ENCODE data around the gene ERI3.

ERI3 gene

DNA sequence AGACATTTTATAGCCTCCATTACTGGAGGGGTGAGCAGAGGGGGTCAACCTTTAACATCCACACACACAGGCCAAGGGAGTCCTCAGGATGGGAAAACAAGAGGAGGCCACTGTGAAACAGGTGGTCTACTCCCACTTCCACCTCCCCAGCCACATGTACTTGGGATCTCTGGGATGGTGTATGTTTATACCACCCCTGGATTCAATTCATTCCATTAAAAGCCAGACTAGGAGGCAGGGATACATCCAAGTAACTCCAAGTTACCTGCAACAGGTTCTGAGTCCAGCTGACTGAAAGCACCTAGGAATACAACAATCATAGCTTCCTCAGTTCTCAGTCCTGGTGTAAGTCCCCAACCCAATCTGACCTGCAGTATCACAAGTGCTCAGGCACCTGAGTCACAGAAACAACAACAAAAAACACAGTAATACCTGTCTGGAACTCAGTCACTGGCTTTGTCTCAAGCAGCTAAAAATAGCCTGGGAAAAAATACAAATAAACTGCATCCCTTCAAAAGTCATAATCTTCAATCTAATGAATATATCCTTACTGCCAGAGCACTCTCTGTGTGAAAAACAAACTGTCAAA lies 9.8 kb downstream of the ERI3 start:
- POLR2A ChIA-PET (ENCODE audit: low non-redundant PET): no interaction called here

DNA sequence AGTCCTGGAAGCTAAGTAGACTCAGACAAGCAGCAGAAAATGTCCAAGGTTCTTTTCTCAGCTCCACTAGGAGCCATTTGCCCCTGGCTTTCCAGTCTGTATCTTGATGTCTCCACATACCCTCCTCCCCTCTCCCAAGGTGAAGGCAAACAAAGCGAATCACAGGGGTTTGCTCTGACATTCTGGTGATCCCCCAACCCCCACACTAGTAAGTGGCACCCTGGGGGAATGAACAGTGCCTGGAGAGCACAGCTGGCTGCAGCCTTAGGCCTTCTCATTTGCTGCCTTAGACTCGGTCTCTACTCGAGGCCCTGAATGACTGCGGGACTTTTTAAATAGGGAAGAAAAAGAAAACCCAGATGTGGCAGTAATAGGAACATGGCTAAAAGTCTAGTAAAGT lies 15.3 kb downstream of the ERI3 start:
- ChIA-PET CTCF (no interaction called here), POLR2A (ENCODE audit: low non-redundant PET) (no interaction called here)
- H3K27ac ChIP-seq: no peak overlapping the region
- DNase-seq (ENCODE audit: low spot score): no peak
- TF ChIP-seq, protein P1, sequence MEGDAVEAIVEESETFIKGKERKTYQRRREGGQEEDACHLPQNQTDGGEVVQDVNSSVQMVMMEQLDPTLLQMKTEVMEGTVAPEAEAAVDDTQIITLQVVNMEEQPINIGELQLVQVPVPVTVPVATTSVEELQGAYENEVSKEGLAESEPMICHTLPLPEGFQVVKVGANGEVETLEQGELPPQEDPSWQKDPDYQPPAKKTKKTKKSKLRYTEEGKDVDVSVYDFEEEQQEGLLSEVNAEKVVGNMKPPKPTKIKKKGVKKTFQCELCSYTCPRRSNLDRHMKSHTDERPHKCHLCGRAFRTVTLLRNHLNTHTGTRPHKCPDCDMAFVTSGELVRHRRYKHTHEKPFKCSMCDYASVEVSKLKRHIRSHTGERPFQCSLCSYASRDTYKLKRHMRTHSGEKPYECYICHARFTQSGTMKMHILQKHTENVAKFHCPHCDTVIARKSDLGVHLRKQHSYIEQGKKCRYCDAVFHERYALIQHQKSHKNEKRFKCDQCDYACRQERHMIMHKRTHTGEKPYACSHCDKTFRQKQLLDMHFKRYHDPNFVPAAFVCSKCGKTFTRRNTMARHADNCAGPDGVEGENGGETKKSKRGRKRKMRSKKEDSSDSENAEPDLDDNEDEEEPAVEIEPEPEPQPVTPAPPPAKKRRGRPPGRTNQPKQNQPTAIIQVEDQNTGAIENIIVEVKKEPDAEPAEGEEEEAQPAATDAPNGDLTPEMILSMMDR (conservative IDR thresholded peaks at IDR 0.05; ENCODE audit: low read depth): no peak

More for the DNA sequence above, 9.8 kb downstream of the ERI3 start:
- H3K27ac ChIP-seq: no peak overlapping the region
- CTCF ChIA-PET: no interaction called here
- TF ChIP-seq, protein P1 (conservative IDR thresholded peaks at IDR 0.05; ENCODE audit: low read depth): no peak
- no peak for DNase-seq (ENCODE audit: low spot score)

DNA sequence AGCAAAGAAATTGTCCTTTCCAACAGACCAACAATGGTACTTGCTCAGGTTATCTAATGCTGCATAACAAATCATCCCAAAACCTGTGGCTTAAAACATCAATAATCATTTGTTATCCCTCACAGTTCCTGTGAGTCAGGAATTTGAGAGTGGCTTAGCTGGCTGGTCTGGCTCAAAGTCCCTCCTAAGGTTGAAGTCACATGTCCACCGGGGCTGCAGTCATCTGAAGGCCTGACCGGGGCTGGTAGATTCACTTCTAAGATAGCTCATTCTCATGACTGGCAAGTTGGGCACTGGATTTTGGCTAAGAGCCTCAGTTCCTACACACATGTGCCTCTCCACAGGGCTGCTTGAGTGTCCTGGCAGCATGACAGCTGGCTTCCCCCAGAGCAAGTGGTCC lies 16.9 kb downstream of the ERI3 start:
- H3K27ac ChIP-seq: no peak overlapping the region
- CTCF ChIA-PET: interaction anchor here (1.8 kb wide), 1 partner anchor 10 kb away, joined by 6 read pairs; no protein-coding TSS in a partner anchor
- POLR2A ChIA-PET (ENCODE audit: low non-redundant PET): no interaction called here
- no peak for DNase-seq (ENCODE audit: low spot score)
- TF ChIP-seq, protein P1 (conservative IDR thresholded peaks at IDR 0.05; ENCODE audit: low read depth): no peak

DNA sequence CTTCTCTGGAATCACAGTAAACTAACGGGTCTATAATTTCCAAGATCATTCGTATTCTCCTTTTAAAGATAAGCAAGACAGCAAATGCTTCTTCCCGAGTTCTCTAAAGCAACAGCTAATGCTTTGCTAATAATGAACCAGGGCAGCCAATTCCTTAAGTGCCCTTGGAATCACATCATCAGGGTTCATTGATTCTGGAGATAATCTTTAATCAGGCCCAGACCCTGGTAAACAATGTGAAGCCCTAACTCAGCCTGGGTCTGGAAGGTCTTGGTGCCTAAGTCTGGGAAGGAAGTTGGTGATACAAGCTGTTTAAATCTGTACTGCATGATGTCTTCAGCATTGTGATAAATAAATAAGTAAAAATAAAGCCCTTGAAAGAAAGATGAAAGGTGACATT lies 18.4 kb downstream of the ERI3 start:
- TF ChIP-seq, protein P1 (conservative IDR thresholded peaks at IDR 0.05; ENCODE audit: low read depth): no peak
- ChIA-PET CTCF (no interaction called here), POLR2A (ENCODE audit: low non-redundant PET) (no interaction called here)
- DNase-seq (ENCODE audit: low spot score): no peak
- H3K27ac ChIP-seq: no peak overlapping the region

DNA sequence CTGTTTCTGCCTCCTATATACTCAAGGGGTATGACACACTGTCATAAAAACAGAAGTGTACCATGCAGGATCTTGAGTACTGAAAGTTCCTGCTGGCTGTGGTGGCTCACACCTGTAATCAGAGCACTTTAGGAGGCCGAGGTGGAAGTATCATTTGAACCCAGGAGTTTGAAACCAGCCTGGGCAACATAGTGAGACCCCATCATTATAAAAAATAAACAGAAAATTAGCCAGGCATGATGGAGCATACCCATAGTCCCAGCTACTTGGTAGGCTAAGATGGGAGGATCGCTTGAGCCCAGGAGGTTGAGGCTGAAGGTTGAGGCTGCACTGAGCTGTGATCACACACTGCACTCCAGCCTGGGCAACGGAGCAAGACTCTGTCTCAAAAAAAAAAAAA lies 20.1 kb downstream of the ERI3 start:
- TF ChIP-seq, protein P1 (conservative IDR thresholded peaks at IDR 0.05; ENCODE audit: low read depth): no peak
- H3K27ac ChIP-seq: no peak overlapping the region
- CTCF ChIA-PET: interaction anchor here (0.6 to 0.7 kb wide), 2 partner anchors 147 to 215 kb away, joined by 4 to 5 read pairs; no protein-coding TSS in a partner anchor
- POLR2A ChIA-PET (ENCODE audit: low non-redundant PET): no interaction called here
- no peak for DNase-seq (ENCODE audit: low spot score)

DNA sequence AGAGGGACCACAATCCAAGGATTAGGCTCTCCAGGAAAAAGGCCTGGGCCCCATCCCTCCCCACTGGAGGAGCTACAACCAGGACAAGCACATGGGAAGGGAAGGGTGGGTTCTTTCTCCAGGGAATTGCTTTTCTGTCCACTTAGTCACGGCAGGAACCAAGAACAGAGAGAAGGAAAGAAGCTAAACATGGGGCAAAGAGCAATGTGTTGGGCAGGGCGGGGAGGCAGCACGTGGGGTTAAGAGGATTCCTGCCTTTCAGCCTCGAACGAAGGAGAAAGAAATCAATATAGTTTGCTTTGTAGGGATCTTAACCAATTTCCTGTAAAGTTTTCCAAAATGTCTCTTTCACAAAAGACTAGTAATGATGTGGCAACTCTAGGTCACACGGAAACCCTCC lies 21.7 kb downstream of the ERI3 start:
- CTCF ChIA-PET: no interaction called here

More for the DNA sequence above, 21.7 kb downstream of the ERI3 start:
- TF ChIP-seq, protein P1 (conservative IDR thresholded peaks at IDR 0.05; ENCODE audit: low read depth): no peak
- H3K27ac ChIP-seq: no peak overlapping the region
- POLR2A ChIA-PET (ENCODE audit: low non-redundant PET): no interaction called here
- no peak for DNase-seq (ENCODE audit: low spot score)
